ENCODE results near the gene MMP14. TPM values are rescaled to one million over a fixed set of nuclear protein-coding genes. Genes with fewer than 3 reads are reported as not detected.

Gene MMP14
- total and polyA plus RNA-seq, 7 donors = 21.0 to 140 (median 86.6) TPM

- WGBS, 2 donors = 25 to 29% methylated on average over 10 of the region's 10 CpGs
- DNase-seq = peak; percentile 74
Measured at GRCh38 chr14:22819151-22819988, 17.0 kb upstream of the MMP14 start.

GRCh38 chr14:22820731-22821130 lies 15.7 kb upstream of the MMP14 start:
- H3K4me3 ChIP-seq = no peak overlapping the region
- H3K27ac ChIP-seq = no peak overlapping the region
- no peaks in the 10 kb centered on the region for H3K27me3 ChIP-seq
- TF ChIP-seq POLR2A (IDR thresholded peaks at IDR 0.05) (no peak), CTCF (IDR thresholded peaks at IDR 0.05) (no peak), POLR2AphosphoS5 (IDR thresholded peaks at IDR 0.05) (no peak), EP300 (IDR thresholded peaks at IDR 0.05) (no peak)
- 27 to 83% methylated on average over 1 of the region's 1 CpG for WGBS, 2 donors
- H3K36me3 ChIP-seq = no peaks in the 10 kb centered on the region
- DNase-seq = no peak
- H3K4me1 ChIP-seq = peaks cover 0 to 36% (median 29%) of the 10 kb centered on the region in 4 donors
- intact Hi-C loops (cut with DNase I) = loop anchor here (5.0 kb wide), 1 partner anchor 263 kb away; no protein-coding TSS in a partner anchor
- H3K9me3 ChIP-seq = no peaks in the 10 kb centered on the region

More at GRCh38 chr14:22819151-22819988, 17.0 kb upstream of the MMP14 start:
- no peak for TF ChIP-seq CTCF (IDR thresholded peaks at IDR 0.05)
- no peak for TF ChIP-seq POLR2A (IDR thresholded peaks at IDR 0.05)
- peak in 1 of 4 donors; percentile 5 for TF ChIP-seq POLR2AphosphoS5 (IDR thresholded peaks at IDR 0.05)
- no peak for TF ChIP-seq EP300 (IDR thresholded peaks at IDR 0.05)
- Histone ChIP-seq H3K36me3 (no peaks in the 10 kb centered on the region), H3K4me1 (peaks cover 0 to 31% (median 26%) of the 10 kb centered on the region in 4 donors), H3K9me3 (no peaks in the 10 kb centered on the region), H3K27me3 (no peaks in the 10 kb centered on the region), H3K27ac (peak overlapping the region; percentile 58 to 63 (median 60)), H3K4me3 (peak overlapping the region in 3 of 4 donors; percentile 24 to 33 (median 30))
- intact Hi-C loops (cut with DNase I) = no loop called here

GRCh38 chr14:22821193-22822015 lies 15.0 kb upstream of the MMP14 start:
- H3K36me3 ChIP-seq = no peaks in the 10 kb centered on the region
- no peak for TF ChIP-seq CTCF (IDR thresholded peaks at IDR 0.05)
- TF ChIP-seq POLR2A (IDR thresholded peaks at IDR 0.05) = no peak
- peak in 1 of 4 donors; percentile 15 for TF ChIP-seq POLR2AphosphoS5 (IDR thresholded peaks at IDR 0.05)
- H3K27me3 ChIP-seq = no peaks in the 10 kb centered on the region
- H3K4me1 ChIP-seq = peaks cover 0 to 36% (median 29%) of the 10 kb centered on the region in 4 donors
- peak overlapping the region in 3 of 4 donors; percentile 3 to 77 (median 53) for H3K27ac ChIP-seq
- no peaks in the 10 kb centered on the region for H3K9me3 ChIP-seq
- H3K4me3 ChIP-seq = no peak overlapping the region
- intact Hi-C loops (cut with DNase I) = loop anchor here (1.0 to 5.0 kb wide), 2 partner anchors 32 to 264 kb away; no protein-coding TSS in a partner anchor
- 74 to 84% methylated on average over 24 of the region's 24 CpGs for WGBS, 2 donors
- peak; percentile 70 for DNase-seq

- H3K4me1 ChIP-seq = peaks cover 0 to 36% (median 29%) of the 10 kb centered on the region in 4 donors
- H3K27ac ChIP-seq = peak overlapping the region; percentile 53 to 77 (median 62)
- H3K27me3 ChIP-seq = no peaks in the 10 kb centered on the region
- H3K9me3 ChIP-seq = no peaks in the 10 kb centered on the region
- DNase-seq = peak; percentile 69
- H3K4me3 ChIP-seq = peak overlapping the region; percentile 22 to 59 (median 46)
- TF ChIP-seq POLR2AphosphoS5 (IDR thresholded peaks at IDR 0.05) (no peak), POLR2A (IDR thresholded peaks at IDR 0.05) (no peak), CTCF (IDR thresholded peaks at IDR 0.05) (no peak)
- no peaks in the 10 kb centered on the region for H3K36me3 ChIP-seq
- intact Hi-C loops (cut with DNase I) = loop anchor here (1.0 to 5.0 kb wide), 2 partner anchors 31 to 265 kb away; no protein-coding TSS in a partner anchor
- WGBS, 2 donors = 40 to 57% methylated on average over 32 of the region's 32 CpGs
Measured at GRCh38 chr14:22822016-22822570, 14.3 kb upstream of the MMP14 start.

Data from sigmoid colon (tissue), 7 donors.